Heart right ventricle (tissue), 16 donors: Measurements from ENCODE around the gene KLHL13. TPM values are rescaled to one million over a fixed set of nuclear protein-coding genes. Genes with fewer than 3 reads are reported as not detected.

ENCODE experiments used
- ATAC-seq, 8 donors: fragments of 200-7000 bp; cut with Tn5 transposase; one replicate each; pipeline ENCODE4 v1.9.1; 2020; ENCODE audit warnings: mild to moderate bottlenecking in 8 of 8, moderate library complexity in 8 of 8, moderate number of reproducible peaks in 1 of 8
- DNase-seq, 2 donors: peaks; one replicate each; pipeline ENCODE4 v3.0.0-alpha.2; 2020
- H3K27ac ChIP-seq, 10 donors: fragments of 200-600 bp; sonication (generic) in 2 of 10; one replicate each; pipeline versions ENCODE4 v1.5.0 to v1.8.0; 2020 to 2022; ENCODE audit warnings: mild to moderate bottlenecking in 3 of 10
- H3K27me3 ChIP-seq, 7 donors: fragments of 200-600 bp; one replicate each; pipeline ENCODE4 v1.8.0; 2021 to 2022; ENCODE audit warnings: mild to moderate bottlenecking in 2 of 7
- H3K36me3 ChIP-seq, 9 donors: fragments of 200-600 bp; sonication (generic) in 1 of 9; one replicate each; pipeline versions ENCODE4 v1.5.0 to v1.8.0; 2020 to 2022; ENCODE audit warnings: mild to moderate bottlenecking in 2 of 9
- H3K4me1 ChIP-seq, 9 donors: fragments of 200-600 bp; sonication (generic) in 1 of 9; one replicate each; pipeline versions ENCODE4 v1.5.0 to v1.8.0; 2020 to 2022; ENCODE audit warnings: mild to moderate bottlenecking in 4 of 9
- H3K4me3 ChIP-seq, 10 donors: fragments of 200-600 bp; sonication (generic) in 2 of 10; one replicate each; pipeline versions ENCODE4 v1.5.0 to v1.8.0; 2020 to 2022; ENCODE audit warnings: mild to moderate bottlenecking in 7 of 10, moderate library complexity in 2 of 10
- H3K9me3 ChIP-seq, 11 donors: fragments of 200-600 bp in 10 of 11; sonication (generic) in 2 of 11; one replicate each; pipeline versions ENCODE4 v1.5.0 to v1.8.0; 2013 to 2022; ENCODE audit warnings: mild to moderate bottlenecking in 2 of 11, control low read depth in 1 of 11, moderate library complexity in 1 of 11
- WGBS, 2 donors: extraction: QIAGEN DNeasy Blood & Tissue Kit; methylation state at CpG; one replicate each; pipeline ENCODE4 v1.1.7; 2013; ENCODE audit warnings: inconsistent platforms in 1 of 2; 5-methylcytosine and 5-hydroxymethylcytosine counted together
- intact Hi-C, 10 donors: fragments of 100-400 bp; cut with DNase I; formaldehyde crosslinking; loops; one replicate each; pipeline versions ENCODE4 v1.11.1 to v1.14.2; 2022
- polyA plus RNA-seq, 2 donors: library from polyadenylated mRNA; stranded (reverse); fragments of 200-250 nt; gene quantifications; one replicate each; pipeline ENCODE4 v1.2.3, GENCODE V29; 2013
- total RNA-seq, 10 donors: library from RNA; stranded (reverse); fragmentation: NEBNext Ultra II Directional in 3 of 10; extraction: Animal tissue kit (Norgen Biotek cat#: 25700) in 3 of 10; gene quantifications; one replicate each; pipeline versions ENCODE4 v1.2.1 to v1.2.4, GENCODE V29; 2021 to 2023
- TF ChIP-seq, protein P1 (sequence below), 9 donors: fragments of 200-600 bp; sonication (generic) in 2 of 9; IDR thresholded peaks; one replicate each; pipeline versions ENCODE4 v1.5.0 to v1.8.0; 2021 to 2022; ENCODE audit warnings: antibody characterized with exemption in 9 of 9, mild to moderate bottlenecking in 5 of 9, moderate library complexity in 1 of 9
- donor health status: Arrhythmogenic right ventricular cardiomyopathy.
- donor health status: ischemic (EF 13 %, LVEDD 7.1; RV severe dilation, severe dysfunction).
- donor health status: healthy with polysubstance abuse.
- donor health status: DM: no; HTN: yes; CAD: no.
- donor health status: DM: no; HTN: no; CAD: no.
- donor health status: ischemic (EF 25% LVEDD 6.9; RV normal size, moderate dysfunction).
- donor health status: ischemic (EF 25% LVEDD 5.7; RV mildly dilated, moderate dysfunction).
- donor health status: healthy.
- donor health status: DM: yes; HTN: yes; CAD: no.
- donor health status: Ischemic cardiomyopathy.
- donor health status: ischemic (EF 35%, LVEDD 5.7; RV mildly dilated, moderate dysfunction).
- donor health status: nonischemic (EF 11% LVEDD 7.7; RV severe dilation, severe dysfunction).
- donor health status: DM: yes; HTN: yes; CAD: no.
- donor health status: PGD.
- donor health status: ischemic (EF 29% LVEDD 5.4; RV normal size, mild dysfunction).
- donor health status: nonischemic (EF 23%, LVEDD 6.1; RV moderate dilation, normal function).

KLHL13 gene
- total and polyA plus RNA-seq, 12 donors, result 2.0 to 18.9 (median 10.1) TPM

DNA sequence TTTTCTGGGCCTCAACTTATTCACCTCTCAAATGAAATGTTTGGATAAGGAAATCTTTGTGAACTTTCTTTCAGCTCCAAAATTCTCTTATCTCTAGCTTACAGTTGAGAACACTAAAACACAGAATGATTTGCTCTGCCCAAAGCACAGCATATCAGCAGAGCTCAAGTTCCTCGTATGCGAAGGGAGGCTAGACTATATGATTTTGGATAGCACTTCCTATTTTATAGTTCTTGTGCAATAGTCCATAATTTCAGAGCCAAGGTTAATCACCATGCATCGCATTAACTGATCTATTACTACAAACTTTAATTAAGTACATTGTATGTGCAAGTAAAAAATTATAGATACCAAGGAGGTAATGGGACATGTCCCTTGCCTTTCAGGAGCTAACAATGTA lies 27.0 kb upstream of the KLHL13 start:
- WGBS, 2 donors, result 62 to 79% methylated on average over 3 of the region's 3 CpGs
- no peak overlapping the region for H3K4me3 ChIP-seq
- ATAC-seq (no peak), DNase-seq (no peak)
- H3K4me1 ChIP-seq, result no peaks in the 10 kb centered on the region
- intact Hi-C loops, result no loop called here
- H3K36me3 ChIP-seq, result no peaks in the 10 kb centered on the region
- TF ChIP-seq, protein P1, sequence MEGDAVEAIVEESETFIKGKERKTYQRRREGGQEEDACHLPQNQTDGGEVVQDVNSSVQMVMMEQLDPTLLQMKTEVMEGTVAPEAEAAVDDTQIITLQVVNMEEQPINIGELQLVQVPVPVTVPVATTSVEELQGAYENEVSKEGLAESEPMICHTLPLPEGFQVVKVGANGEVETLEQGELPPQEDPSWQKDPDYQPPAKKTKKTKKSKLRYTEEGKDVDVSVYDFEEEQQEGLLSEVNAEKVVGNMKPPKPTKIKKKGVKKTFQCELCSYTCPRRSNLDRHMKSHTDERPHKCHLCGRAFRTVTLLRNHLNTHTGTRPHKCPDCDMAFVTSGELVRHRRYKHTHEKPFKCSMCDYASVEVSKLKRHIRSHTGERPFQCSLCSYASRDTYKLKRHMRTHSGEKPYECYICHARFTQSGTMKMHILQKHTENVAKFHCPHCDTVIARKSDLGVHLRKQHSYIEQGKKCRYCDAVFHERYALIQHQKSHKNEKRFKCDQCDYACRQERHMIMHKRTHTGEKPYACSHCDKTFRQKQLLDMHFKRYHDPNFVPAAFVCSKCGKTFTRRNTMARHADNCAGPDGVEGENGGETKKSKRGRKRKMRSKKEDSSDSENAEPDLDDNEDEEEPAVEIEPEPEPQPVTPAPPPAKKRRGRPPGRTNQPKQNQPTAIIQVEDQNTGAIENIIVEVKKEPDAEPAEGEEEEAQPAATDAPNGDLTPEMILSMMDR (IDR thresholded peaks at IDR 0.05), result no peak
- peaks cover 0 to 22% (median 0%) of the 10 kb centered on the region in 7 donors for H3K27me3 ChIP-seq
- H3K9me3 ChIP-seq, result no peaks in the 10 kb centered on the region
- no peak overlapping the region for H3K27ac ChIP-seq

GRCh38 chrX:118131336-118131735 lies 14.7 kb upstream of the KLHL13 start:
- H3K4me3 ChIP-seq, result no peak overlapping the region

DNA sequence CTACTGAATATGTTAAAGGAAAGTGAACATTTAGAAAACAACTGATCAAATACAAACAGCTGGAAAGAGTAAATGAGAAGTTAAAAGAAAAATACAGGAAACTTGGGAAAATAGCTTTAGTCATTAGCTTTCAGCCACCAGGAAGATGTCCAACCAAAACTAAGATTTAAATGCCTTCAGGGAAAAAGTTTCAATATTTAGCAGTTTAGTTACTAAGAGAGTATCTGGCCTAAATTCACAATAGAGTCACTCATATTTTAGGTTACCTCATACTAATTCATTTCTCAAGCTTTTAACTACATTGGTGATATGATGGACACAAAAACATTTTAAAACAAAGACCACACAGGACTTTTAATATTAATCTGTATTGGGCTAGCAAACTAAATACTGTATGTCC lies 13.1 kb upstream of the KLHL13 start:
- Histone ChIP-seq H3K36me3 (no peaks in the 10 kb centered on the region), H3K27ac (no peak overlapping the region), H3K4me3 (no peak overlapping the region), H3K9me3 (no peaks in the 10 kb centered on the region), H3K4me1 (no peaks in the 10 kb centered on the region), H3K27me3 (peaks cover 0 to 8% (median 0%) of the 10 kb centered on the region in 7 donors)
- DNase-seq, result no peak
- no peak for ATAC-seq
- TF ChIP-seq, protein P1 (IDR thresholded peaks at IDR 0.05), result no peak
- intact Hi-C loops, result no loop called here

More at GRCh38 chrX:118131336-118131735, 14.7 kb upstream of the KLHL13 start:
- ATAC-seq, result no peak
- TF ChIP-seq, protein P1 (IDR thresholded peaks at IDR 0.05), result no peak
- 92 to 98% methylated on average over 3 of the region's 3 CpGs for WGBS, 2 donors
- H3K27me3 ChIP-seq, result peaks cover 0 to 8% (median 0%) of the 10 kb centered on the region in 7 donors
- intact Hi-C loops, result no loop called here
- H3K4me1 ChIP-seq, result no peaks in the 10 kb centered on the region
- no peaks in the 10 kb centered on the region for H3K9me3 ChIP-seq
- H3K36me3 ChIP-seq, result no peaks in the 10 kb centered on the region
- H3K27ac ChIP-seq, result no peak overlapping the region
- no peak for DNase-seq

- Histone ChIP-seq H3K9me3 (no peaks in the 10 kb centered on the region), H3K4me1 (no peaks in the 10 kb centered on the region), H3K27me3 (peaks cover 0 to 8% (median 0%) of the 10 kb centered on the region in 7 donors), H3K4me3 (no peak overlapping the region), H3K27ac (no peak overlapping the region), H3K36me3 (no peaks in the 10 kb centered on the region)
- intact Hi-C loops, result no loop called here
- TF ChIP-seq, protein P1 (IDR thresholded peaks at IDR 0.05), result no peak
- ATAC-seq, result no peak
- 90 to 93% methylated on average over 18 of the region's 18 CpGs for WGBS, 2 donors
- no peak for DNase-seq
These were observed 12.1 kb upstream of the KLHL13 start for GRCh38 chrX:118128724-118129123.
